Esophagus squamous epithelium (tissue), 5 donors: ENCODE measurements around the gene TUBA3E. TPM values are rescaled to one million over a fixed set of nuclear protein-coding genes. Genes with fewer than 3 reads are reported as not detected.
"Not testable (repeated sequence)": the region's sequence is repeated elsewhere in the genome, so short reads cannot be mapped to it uniquely, and the experiment has no call there.

Experiments
- DNase-seq: peaks from one replicate; lab custom pipeline; 2025; lab: John Stamatoyannopoulos, UW
- H3K27ac ChIP-seq, 4 donors: fragments of 200-600 bp; sonication (generic); one replicate each; pipeline ENCODE4 v1.5.1; 2016 to 2019; ENCODE audit warnings: mild to moderate bottlenecking in 1 of 4
- H3K27me3 ChIP-seq, 4 donors: fragments of 200-600 bp; sonication (generic); 1 replicate in 3 of 4; 2 replicates in 1 of 4; pipeline versions ENCODE4 v1.5.1 to v1.6.0; 2017 to 2021; ENCODE audit warnings: antibody characterized with exemption in 1 of 4
- H3K36me3 ChIP-seq, 3 donors: fragments of 200-600 bp; sonication (generic); one replicate each; pipeline ENCODE4 v1.5.1; 2016 to 2019
- H3K4me1 ChIP-seq, 3 donors: fragments of 200-600 bp; sonication (generic); one replicate each; pipeline ENCODE4 v1.5.1; 2017 to 2019
- H3K4me3 ChIP-seq, 4 donors: fragments of 200-600 bp; sonication (generic); 1 replicate in 3 of 4; 2 replicates in 1 of 4; pipeline ENCODE4 v1.5.1; 2016 to 2019; ENCODE audit warnings: mild to moderate bottlenecking in 2 of 4, moderate library complexity in 1 of 4
- H3K9me3 ChIP-seq, 3 donors: fragments of 200-600 bp; sonication (generic); one replicate each; pipeline ENCODE4 v1.5.1; 2016 to 2019
- CTCF ChIP-seq, 6 experiments: fragments of 450-650 bp in 4 of 6; fragments of 200-600 bp in 2 of 6; sonication (generic) in 2 of 6; IDR thresholded peaks; one replicate each; pipeline ENCODE4 v1.5.1; 2016 to 2019; ENCODE audit warnings: antibody characterized with exemption in 6 of 6, mild to moderate bottlenecking in 4 of 6, moderate library complexity in 4 of 6
- POLR2A ChIP-seq, 4 donors: fragments of 450-650 bp; IDR thresholded peaks; one replicate each; pipeline ENCODE4 v1.6.1; 2017; ENCODE audit warnings: antibody characterized with exemption in 4 of 4, mild to moderate bottlenecking in 4 of 4, moderate library complexity in 3 of 4
- WGBS, 2 donors: methylation state at CpG; one replicate each; pipeline ENCODE4 v1.1.5; 2018; 5-methylcytosine and 5-hydroxymethylcytosine counted together
- intact Hi-C: fragments of 100-400 bp; cut with DNase I; formaldehyde crosslinking; loops from one replicate; pipeline ENCODE4 v1.15.0; 2022
- total RNA-seq, 4 donors: library from RNA; depleted of rRNA; stranded (reverse); fragments of >200 nt; gene quantifications; one replicate each; pipeline ENCODE4 v1.1.0, GENCODE V29; 2016
- donor health status: DM: yes; HTN: yes; CAD: no.

The TUBA3E gene
- not detected for total RNA-seq

DNA sequence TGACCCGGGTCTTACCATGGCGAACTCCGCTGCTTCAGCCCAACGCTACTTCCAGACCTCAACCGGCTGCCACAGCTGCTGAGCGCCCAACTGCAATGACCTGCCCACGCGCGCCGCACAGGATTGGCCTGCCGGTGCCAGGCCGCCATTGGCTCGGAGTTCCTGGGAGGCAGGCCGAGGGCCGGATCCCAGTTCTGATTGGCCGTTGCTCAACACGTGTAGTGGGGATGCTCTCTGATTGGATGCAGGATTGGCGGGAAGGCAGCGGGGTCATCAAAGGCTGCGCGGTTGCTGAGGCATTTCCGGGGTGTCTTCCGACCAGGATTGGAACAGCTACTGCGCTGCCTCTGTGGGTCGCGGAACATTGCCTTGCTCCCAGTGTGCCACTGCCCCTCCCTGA, at the start of gene TUBA3E:
TSS of gene TUBA3E (minus strand) at position 97 of the 400 bp plus-strand sequence. CDS start at position 18, 79 bp downstream.
- Histone ChIP-seq H3K36me3 (no peaks in the 10 kb centered on the region), H3K4me1 (no peaks in the 10 kb centered on the region), H3K9me3 (no peaks in the 10 kb centered on the region), H3K27me3 (no peaks in the 10 kb centered on the region), H3K27ac (no peak within 1 kb of the TSS), H3K4me3 (no peak within 1 kb of the TSS)
- intact Hi-C loops = no loop called here
- DNase-seq = no peak
- TF ChIP-seq CTCF (IDR thresholded peaks at IDR 0.05) (no peak), POLR2A (IDR thresholded peaks at IDR 0.05) (no peak)
- no CpG with 5 or more reads among the region's 26 CpGs for WGBS, 2 donors

- H3K27ac ChIP-seq = no peak overlapping the region
- no peak for DNase-seq
- TF ChIP-seq CTCF (IDR thresholded peaks at IDR 0.05) = no peak
- TF ChIP-seq POLR2A (IDR thresholded peaks at IDR 0.05) = no peak
- intact Hi-C loops = no loop called here
- H3K27me3 ChIP-seq = peaks cover 0 to 48% (median 0%) of the 10 kb centered on the region in 4 donors
- 82 to 85% methylated on average over 7 of the region's 7 CpGs for WGBS, 2 donors
- no peaks in the 10 kb centered on the region for H3K36me3 ChIP-seq
- H3K4me3 ChIP-seq = no peak overlapping the region
- no peaks in the 10 kb centered on the region for H3K9me3 ChIP-seq
- H3K4me1 ChIP-seq = no peaks in the 10 kb centered on the region
Observed at GRCh38 chr2:130246430-130246829, 48.2 kb upstream of the TUBA3E start.

DNA sequence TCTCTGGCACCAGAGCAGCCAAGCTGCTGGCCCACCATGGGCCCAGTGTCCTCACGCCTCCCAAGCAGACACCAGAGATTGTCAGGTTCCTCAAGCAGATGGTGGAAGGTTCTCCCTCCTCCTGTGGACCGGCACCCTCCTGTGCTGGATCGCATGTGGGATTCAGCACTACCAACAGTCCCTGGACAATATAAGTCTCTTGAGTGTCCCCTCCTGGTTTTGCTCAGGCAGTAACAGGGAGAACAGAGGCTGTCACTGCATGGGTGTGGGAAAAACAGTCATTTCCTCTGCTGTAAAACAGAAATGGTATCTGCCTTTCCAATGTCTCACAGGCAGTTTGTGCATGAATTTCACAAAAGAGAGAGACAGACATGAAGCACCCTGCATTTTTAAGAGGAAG, 47.7 kb upstream of the TUBA3E start:
- Histone ChIP-seq H3K4me3 (no peak overlapping the region), H3K27ac (no peak overlapping the region), H3K27me3 (peaks cover 0 to 44% (median 0%) of the 10 kb centered on the region in 4 donors), H3K36me3 (no peaks in the 10 kb centered on the region), H3K4me1 (no peaks in the 10 kb centered on the region), H3K9me3 (no peaks in the 10 kb centered on the region)
- TF ChIP-seq CTCF (IDR thresholded peaks at IDR 0.05) (no peak), POLR2A (IDR thresholded peaks at IDR 0.05) (no peak)
- intact Hi-C loops = no loop called here
- DNase-seq = no peak
- no CpG with 5 or more reads among the region's 3 CpGs for WGBS, 2 donors

DNA sequence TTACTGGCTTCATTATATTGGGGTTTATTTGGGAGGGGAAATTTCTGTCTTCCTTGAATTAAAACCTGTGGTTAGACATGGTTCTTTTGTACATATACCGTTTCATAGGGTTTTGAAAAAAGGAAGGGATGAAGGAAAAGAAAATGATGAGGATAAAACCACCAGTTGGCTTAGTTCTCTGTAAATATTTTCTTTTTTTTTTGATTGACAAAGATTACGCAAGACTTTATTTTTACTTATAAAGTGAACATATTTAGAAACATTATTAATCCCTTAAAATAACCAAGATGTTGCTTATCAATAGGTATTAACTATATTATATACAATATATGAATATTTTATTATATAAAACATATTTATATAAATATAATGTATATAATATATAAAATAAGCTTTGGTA, 45.1 kb upstream of the TUBA3E start:
- intact Hi-C loops = no loop called here
- no peak for TF ChIP-seq CTCF (IDR thresholded peaks at IDR 0.05)
- TF ChIP-seq POLR2A (IDR thresholded peaks at IDR 0.05) = no peak
- Histone ChIP-seq H3K9me3 (no peaks in the 10 kb centered on the region), H3K36me3 (no peaks in the 10 kb centered on the region), H3K27me3 (peaks cover 0 to 29% (median 0%) of the 10 kb centered on the region in 4 donors), H3K27ac (no peak overlapping the region), H3K4me3 (no peak overlapping the region), H3K4me1 (no peaks in the 10 kb centered on the region)
- WGBS, 2 donors = 65 to 68% methylated on average over 2 of the region's 2 CpGs
- DNase-seq = no peak

DNA sequence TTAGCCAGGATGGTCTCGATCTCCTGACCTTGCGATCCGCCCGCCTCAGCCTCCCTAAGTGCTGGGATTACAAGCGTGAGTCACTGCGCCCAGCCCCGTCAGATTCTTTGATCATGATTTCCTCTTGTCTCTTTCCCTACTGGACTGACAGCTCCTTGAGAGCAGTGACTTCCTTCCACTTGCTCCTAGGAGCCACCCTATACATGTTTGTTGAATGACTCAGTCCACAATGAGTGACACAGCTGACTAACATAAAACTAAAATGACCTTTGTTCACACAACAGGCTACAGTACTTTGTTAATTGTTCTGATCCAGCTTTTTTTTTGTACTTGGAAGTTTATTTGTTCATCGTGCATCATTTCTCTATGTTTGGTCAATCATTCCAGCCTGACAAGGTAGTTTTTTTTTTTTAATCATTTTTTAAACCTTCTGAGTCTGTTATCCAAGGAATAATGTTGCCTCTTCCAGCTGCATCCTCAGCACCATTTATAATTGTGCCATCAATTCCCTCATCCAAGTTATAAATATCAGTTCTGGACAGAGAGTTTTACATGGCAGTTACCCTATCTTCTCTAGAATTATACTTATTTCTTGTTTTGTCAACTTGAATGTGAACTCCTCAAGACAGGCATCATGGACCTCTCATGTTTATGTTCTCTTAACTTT, 42.9 kb upstream of the TUBA3E start:
- H3K27me3 ChIP-seq = peaks cover 0 to 16% (median 0%) of the 10 kb centered on the region in 4 donors
- no peak overlapping the region for H3K27ac ChIP-seq
- H3K36me3 ChIP-seq = no peaks in the 10 kb centered on the region
- TF ChIP-seq POLR2A (IDR thresholded peaks at IDR 0.05) (no peak), CTCF (IDR thresholded peaks at IDR 0.05) (no peak)
- no peak overlapping the region for H3K4me3 ChIP-seq
- intact Hi-C loops = no loop called here
- no peaks in the 10 kb centered on the region for H3K9me3 ChIP-seq
- WGBS, 2 donors = 43 to 59% methylated on average over 6 to 8 of the region's 8 CpGs
- H3K4me1 ChIP-seq = no peaks in the 10 kb centered on the region
- no peak for DNase-seq

- H3K4me3 ChIP-seq, intact Hi-C loops, H3K27me3 ChIP-seq, H3K9me3 ChIP-seq, H3K4me1 ChIP-seq, H3K36me3 ChIP-seq, H3K27ac ChIP-seq, DNase-seq: not testable (repeated sequence)
- 61 to 74% methylated on average over 2 to 6 of the region's 6 CpGs for WGBS, 2 donors
Observed at GRCh38 chr2:130239581-130239980, 41.3 kb upstream of the TUBA3E start.

DNA sequence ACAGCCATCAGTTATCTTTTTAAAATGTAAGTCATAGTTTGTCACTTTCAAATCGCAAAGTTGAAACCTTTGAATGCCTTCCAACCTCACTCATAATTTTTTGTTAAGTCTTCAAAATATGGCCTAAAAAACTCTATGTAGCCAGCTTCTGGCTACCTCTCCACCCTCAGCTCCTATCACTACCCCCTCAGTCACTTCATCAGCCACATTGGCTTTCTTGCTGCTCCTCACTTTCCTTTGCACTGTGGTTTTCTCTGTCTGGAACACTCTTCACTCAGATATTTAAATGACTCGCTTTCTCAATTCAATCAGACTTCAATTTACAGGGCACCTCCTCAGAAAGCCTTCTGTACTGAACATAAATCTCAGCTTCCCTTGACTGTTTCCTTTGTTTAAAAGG, 34.8 kb upstream of the TUBA3E start:
- H3K27ac ChIP-seq, H3K9me3 ChIP-seq, DNase-seq, H3K4me3 ChIP-seq, H3K36me3 ChIP-seq, H3K4me1 ChIP-seq, intact Hi-C loops: not testable (repeated sequence)
- H3K27me3 ChIP-seq = peaks cover 0 to 18% (median 0%) of the 10 kb centered on the region in 4 donors
- 74 to 92% methylated on average over 2 of the region's 2 CpGs for WGBS, 2 donors
